Activated naive CD4-positive, alpha-beta T cell treated with anti-CD3 and anti-CD28 coated beads, Interleukin-2, amount 50 U/mL, for 16 hours (primary cell): ENCODE results near the gene SULT2A1.
A peak's percentile ranks its signal among the peaks of the same experiment; 100 is the strongest.
"Not testable (repeated sequence)": the region's sequence is repeated elsewhere in the genome, so short reads cannot be mapped to it uniquely, and the experiment has no call there.

Experiments used
- DNase-seq: peaks from one replicate; pipeline ENCODE4 v3.0.0-alpha.2; 2020

The SULT2A1 gene

GRCh38 chr19:47860602-47861297, 25.4 kb downstream of the SULT2A1 start:
- no peak for DNase-seq

DNA sequence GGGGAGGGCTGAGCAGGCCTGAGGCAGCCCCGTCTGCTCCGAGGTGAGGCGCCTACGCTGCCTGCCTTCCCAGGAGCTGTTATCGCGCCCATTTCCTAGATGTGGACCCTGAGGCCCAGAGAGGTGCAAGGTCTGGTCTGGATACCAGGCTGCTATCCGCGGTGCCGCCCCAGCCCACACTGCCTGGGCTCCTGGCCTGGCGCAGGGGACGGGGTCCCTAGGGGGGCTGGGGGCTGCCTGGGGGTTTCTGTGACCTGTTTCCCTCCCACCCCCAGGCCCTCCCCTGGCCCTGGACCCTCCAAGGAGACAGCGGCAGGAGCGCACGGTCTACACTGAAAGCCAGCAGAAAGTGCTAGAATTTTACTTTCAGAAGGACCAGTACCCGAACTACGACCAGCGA, 26.3 kb downstream of the SULT2A1 start:
- not testable (repeated sequence) for DNase-seq

GRCh38 chr19:47858646-47859285, 27.3 kb downstream of the SULT2A1 start, which contains the start of gene TPRX2:
Gene TPRX2, plus strand, starts transcription at chr19:47859235. Its CDS starts 12 bp downstream, at chr19:47859247.
- not testable (repeated sequence) for DNase-seq

DNA sequence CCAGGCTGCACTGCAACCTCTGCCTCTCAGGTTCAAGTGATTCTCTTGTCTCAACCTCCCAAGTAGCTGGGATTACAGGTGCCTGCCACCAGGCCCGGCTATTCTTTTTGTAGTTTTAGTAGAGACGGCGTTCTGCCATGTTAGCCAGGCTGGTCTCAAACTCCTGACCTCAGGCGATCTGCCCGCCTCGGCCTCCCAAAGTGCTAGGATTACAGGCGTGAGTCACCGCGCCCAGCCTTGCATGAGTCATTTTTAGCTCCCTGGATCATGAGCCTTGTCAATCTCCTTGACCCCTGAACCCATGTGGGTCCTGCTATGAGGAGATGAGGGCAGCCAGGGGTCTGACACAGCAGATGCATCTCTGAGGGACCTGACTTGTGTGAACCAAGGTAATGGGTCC, 27.9 kb downstream of the SULT2A1 start:
- DNase-seq: not testable (repeated sequence)

DNA sequence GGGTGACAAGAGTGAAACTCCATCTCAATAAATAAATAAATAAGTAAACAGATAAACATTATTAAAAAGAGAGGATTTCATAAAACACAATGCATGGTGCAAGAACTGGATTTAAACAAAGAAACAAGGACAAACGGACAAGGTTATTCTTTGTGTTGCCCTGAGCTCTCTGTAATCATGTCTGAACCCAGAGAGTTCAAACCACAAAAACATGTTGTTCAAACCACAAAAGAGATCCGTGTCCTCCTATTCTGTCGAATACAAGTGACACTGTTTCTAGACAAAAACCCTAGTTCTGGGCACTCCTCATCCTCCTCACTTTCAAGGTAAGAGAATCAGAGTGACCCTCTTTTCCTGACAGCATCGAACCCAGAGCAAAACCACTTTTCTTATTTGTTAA, 31.7 kb downstream of the SULT2A1 start:
- DNase-seq: no peak

DNA sequence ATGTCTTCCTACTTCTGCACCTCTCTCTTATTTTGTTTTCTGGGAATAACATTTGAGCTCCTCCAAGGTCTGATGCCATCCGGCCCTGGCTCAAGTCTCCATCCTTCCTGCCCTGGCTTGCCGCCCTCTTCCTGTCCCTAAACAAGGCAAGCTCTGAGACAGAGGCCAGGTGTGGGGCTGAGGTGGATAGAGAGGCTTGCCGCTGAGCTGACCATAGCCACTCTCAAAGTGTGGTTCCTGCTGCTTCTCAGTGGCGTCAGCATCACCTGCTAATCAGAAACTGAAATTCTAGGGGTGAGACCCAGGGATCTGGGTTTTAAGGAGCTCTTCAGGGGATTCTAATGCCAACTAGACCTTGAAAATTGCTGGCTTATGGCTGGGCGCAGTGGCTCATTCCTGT, 33.1 kb downstream of the SULT2A1 start:
- no peak for DNase-seq

DNA sequence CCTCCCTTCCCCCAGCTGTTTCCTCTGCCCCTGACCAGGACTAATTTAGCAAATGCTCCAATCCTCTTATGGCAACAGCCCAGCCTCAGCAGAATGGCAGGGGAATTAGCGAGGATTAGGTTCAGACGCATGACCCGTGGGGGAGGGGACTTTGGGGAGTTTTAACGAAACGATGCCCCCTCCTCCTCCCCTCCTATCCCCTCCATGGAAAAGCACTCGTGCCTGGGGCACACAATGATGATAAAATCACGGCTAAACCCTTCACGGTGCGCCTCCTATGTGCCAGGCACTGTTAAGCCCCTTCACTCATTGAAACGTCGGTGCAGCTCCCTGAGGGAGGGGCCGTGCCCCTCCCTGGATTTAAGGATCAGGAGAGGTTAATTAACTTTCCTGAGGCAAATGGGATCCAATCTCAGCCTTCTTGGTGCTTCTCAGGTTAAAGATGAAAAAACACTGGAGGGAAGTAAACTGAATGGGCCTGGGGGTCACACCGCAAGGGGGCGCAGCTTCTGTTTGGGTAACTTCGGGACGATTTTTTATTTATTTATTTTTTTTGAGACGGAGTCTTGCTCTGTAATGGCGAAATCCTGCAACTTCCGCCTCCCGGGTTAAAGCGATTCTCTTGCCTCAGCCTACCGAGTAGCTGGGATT, 37.2 kb downstream of the SULT2A1 start:
- DNase-seq: peak; percentile 42

GRCh38 chr19:47848425-47848822, 37.7 kb downstream of the SULT2A1 start:
- DNase-seq: no peak

- no peak for DNase-seq
These were observed 43.2 kb downstream of the SULT2A1 start for GRCh38 chr19:47842941-47843340.

GRCh38 chr19:47839913-47840312, 46.2 kb downstream of the SULT2A1 start:
- DNase-seq: no peak

DNA sequence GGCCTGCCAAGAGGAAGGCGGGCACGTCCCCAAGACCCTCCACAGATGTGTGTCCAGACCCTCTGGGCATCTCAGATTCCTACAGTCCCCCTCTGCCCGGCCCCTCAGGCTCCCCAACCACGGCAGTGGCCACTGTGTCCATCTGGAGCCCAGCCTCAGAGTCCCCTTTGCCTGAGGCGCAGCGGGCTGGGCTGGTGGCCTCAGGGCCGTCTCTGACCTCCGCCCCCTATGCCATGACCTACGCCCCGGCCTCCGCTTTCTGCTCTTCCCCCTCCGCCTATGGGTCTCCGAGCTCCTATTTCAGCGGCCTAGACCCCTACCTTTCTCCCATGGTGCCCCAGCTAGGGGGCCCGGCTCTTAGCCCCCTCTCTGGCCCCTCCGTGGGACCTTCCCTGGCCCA, 46.7 kb downstream of the SULT2A1 start:
- DNase-seq: no peak

GRCh38 chr19:47836038-47836437, 50.1 kb downstream of the SULT2A1 start:
- no peak for DNase-seq

DNA sequence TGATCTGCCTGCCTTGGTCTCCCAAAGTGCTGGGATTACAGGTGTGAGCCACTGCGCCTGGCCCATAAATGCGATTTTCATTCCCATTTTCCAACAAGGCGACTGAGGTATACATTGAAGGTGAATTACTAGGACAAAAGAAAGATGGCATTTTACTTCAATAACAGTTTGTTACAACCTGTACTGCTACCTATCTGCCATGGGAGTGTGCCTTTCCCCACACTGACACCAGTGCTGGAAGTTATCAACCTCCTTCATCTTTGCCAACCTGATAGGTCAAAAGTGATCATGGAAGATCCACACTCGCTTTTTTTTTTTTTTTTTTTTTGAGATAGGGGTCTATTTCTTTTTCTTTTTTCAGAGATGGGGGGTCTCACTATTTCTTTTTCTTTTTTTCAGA, 53.4 kb downstream of the SULT2A1 start:
- no peak for DNase-seq

DNA sequence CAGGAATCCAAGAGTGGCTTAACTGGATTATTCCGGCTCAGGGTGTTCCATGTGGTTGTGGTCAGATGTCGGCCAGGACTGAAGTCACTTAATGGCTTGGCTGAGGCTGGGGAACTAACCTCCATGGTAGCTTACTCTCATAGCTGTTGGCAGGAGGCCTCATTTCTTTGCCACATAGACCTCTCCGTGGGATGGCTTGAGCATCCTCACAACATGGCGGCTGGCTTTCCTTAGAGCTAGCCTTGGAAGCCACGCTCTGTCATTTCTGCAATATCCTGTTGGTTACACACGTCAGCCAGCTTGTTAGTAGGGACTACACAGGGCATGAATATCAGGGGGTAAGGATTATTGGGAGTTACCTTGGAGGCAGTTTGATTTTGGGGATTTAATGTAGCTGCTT, 59.3 kb downstream of the SULT2A1 start:
- DNase-seq: no peak

DNA sequence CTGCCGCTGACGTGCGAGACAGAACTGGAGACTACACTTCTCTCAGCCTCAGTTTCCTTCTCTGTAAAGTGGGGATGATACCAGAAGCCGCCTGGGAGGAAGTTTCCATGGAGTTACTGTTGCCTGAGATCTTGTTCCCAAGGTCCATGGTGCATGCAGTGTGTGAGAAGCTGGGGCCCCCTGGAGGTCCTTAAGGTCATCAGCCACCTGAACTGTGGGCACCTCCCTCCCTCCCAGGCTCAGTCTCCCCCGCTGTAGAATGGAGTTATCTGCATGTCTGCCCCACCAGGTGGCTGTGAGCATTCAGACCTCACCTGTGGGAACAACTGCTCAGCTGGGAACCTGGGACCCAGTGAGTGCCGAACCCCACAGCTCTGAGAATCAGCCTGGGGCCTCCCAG, 61.7 kb downstream of the SULT2A1 start:
- no peak for DNase-seq

- DNase-seq: no peak
These were observed 64.6 kb downstream of the SULT2A1 start, which contains the start of gene CRX for GRCh38 chr19:47821460-47822020. Gene CRX, plus strand, starts transcription at chr19:47821937. Its CDS starts 12,507 bp downstream, at chr19:47834444.
